Skin of body (tissue), 3 donors: Measurements from ENCODE around the gene DNM1. TPM values are rescaled to one million over a fixed set of nuclear protein-coding genes. Genes with fewer than 3 reads are reported as not detected.
A peak's percentile ranks its signal among the peaks of the same experiment; 100 is the strongest.

Source experiments
- DNase-seq: peaks from one replicate; lab custom pipeline; 2025; lab: John Stamatoyannopoulos, UW
- small RNA-seq: library from RNA; depleted of rRNA; stranded (forward); fragments of <200 nt; gene quantifications from one replicate; pipeline ENCODE3, GENCODE V24; 2014; ENCODE audit warnings: low replicate concordance
- total RNA-seq: library from RNA; depleted of rRNA; stranded (reverse); fragments of >200 nt; gene quantifications from one replicate; pipeline ENCODE4 v1.2.3, GENCODE V29; 2014

DNM1 gene
- total RNA-seq, 1 donor from 2014 or later = 58.4 TPM

DNA sequence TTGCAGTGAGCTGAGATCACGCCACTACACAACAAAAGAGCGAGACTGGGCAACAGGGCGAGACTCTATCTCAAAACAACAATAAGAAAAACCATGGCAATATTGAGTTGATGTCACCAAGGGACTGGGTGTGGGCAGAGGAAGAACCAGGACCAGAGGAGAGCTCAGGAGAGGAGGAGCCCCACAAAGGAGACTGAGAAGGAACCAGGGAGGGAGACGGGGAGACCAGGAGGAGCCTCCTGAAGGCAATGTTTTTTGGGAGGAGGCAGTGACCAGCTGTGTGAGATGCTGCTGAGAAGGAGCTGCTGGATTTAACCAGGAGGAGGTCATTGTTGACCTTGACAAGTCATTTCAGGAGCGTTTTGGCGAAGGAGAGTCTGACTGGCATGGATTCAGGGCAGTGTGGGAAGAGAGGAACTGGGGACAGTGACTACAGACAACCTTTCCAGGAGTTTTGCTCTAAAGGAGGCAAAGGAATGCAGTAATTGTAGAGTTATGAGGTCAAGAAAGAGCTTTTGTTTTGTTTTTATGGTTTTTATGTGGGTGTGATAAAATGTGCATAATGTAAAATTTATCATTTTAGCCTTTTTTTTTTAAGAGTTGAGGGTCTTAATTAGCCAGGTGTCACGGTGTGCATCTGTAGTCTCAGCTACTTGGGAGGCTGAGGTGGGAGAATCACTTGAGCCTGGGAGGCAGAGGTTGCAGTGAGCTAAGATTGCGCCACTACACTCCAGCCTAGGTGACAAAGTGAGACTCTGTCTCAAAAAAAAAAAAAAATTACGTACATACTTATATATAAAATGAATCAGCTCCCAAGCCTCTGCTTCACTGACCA lies 101.2 kb downstream of the DNM1 start:
- no peak for DNase-seq

Small RNA genes within 50 kb of the gene (small RNA-seq; reads per million reads assigned to genes)
- gene MIR199B (1,675 reads per million, percentile 99 among the genes with 10 or more reads in this experiment), gene MIR3154 (not detected)

Other genes starting within 250 kb of the DNM1 start
- 14.0 TPM for gene EEIG1, start 222.4 kb upstream of the DNM1 start, total RNA-seq
- gene NAIF1, start 136.1 kb upstream of the DNM1 start, total RNA-seq = 4.7 TPM
- gene SLC25A25, start 135.1 kb upstream of the DNM1 start, total RNA-seq = 27.9 TPM
- gene PTGES2, start 75.7 kb upstream of the DNM1 start, total RNA-seq = 25.8 TPM
- gene LCN2, start 53.9 kb upstream of the DNM1 start, total RNA-seq = 14.6 TPM
- 18.4 TPM for gene BBLN, start 43.1 kb upstream of the DNM1 start, total RNA-seq
- gene CIZ1, start 11.8 kb upstream of the DNM1 start, total RNA-seq = 24.4 TPM
- gene GOLGA2, start 72.6 kb downstream of the DNM1 start, total RNA-seq = 131 TPM
- gene SWI5, start 72.9 kb downstream of the DNM1 start, total RNA-seq = 13.9 TPM
- 12.8 TPM for gene TRUB2, start 119.1 kb downstream of the DNM1 start, total RNA-seq
- gene COQ4, start 119.5 kb downstream of the DNM1 start, total RNA-seq = 18.2 TPM
- 17.7 TPM for gene SLC27A4, start 137.1 kb downstream of the DNM1 start, total RNA-seq
- 18.9 TPM for gene URM1, start 168.0 kb downstream of the DNM1 start, total RNA-seq
- gene CERCAM, start 217.5 kb downstream of the DNM1 start, total RNA-seq = 54.4 TPM